ENCODE measurements around the gene TMC6. TPM values are rescaled to one million over a fixed set of nuclear protein-coding genes. Genes with fewer than 3 reads are reported as not detected.

Gene TMC6
- total and polyA plus RNA-seq, 4 donors: 7.7 to 61.9 (median 13.3) TPM

DNA sequence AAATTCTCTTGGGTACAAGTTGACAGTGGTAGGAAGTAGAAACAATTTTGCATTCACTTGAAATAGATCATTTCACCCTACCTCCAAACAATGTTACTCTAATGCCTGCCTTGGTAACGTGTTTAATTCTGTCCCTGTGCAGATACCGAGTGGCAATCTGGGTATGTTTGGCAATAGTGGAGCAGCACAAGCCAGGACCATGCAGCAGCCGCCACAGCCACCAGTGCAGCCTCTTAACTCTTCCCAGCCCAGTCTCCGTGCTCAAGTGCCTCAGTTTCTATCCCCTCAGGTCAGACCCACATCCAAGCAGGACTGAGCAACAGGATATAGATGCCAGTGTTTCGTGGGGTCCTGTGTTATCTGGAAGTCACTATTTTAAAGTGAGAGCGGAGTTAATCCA lies 49.3 kb downstream of the TMC6 start:
- H3K27ac ChIP-seq (ENCODE audit: low read depth in 1 of 2, low read length in 2 of 2): no peak overlapping the region

DNA sequence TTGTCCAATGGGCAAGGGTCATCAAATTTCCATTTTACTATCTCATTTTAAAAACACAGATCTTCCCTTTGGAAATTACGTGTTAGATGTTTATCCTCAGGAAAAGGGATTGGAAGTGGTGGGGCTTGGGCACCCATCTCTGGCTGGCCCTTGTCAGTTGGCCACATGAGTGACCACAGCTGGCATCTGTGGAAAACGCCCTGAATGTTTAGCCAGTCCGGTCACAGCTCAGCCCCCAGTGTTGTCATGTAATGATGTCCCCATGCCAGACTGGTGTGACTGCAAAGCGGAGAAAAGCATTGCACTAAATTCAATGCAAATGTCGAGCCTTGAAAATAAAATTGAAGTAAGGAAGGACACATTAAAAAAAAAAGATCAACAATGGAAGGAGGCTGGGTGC lies 53.0 kb downstream of the TMC6 start:
- no peak overlapping the region for H3K27ac ChIP-seq (ENCODE audit: low read depth in 1 of 2, low read length in 2 of 2)
- no peak overlapping the region for H3K9ac ChIP-seq (ENCODE audit: low read depth in 1 of 2, low read length in 2 of 2)
- peaks cover 13 to 78% (median 61%) of the 10 kb centered on the region in 4 donors for H3K36me3 ChIP-seq (ENCODE audit: control insufficient read depth in 4 of 4, insufficient read depth in 3 of 4, low read depth in 1 of 4, low read length in 3 of 4)
- H3K27me3 ChIP-seq (ENCODE audit: control insufficient read depth in 4 of 4, insufficient read depth in 4 of 4, low read length in 3 of 4): no peaks in the 10 kb centered on the region
- no peaks in the 10 kb centered on the region for H3K4me1 ChIP-seq (ENCODE audit: control insufficient read depth in 4 of 4, insufficient read depth in 4 of 4, low read length in 3 of 4)
- TF ChIP-seq RAD21 (IDR thresholded peaks at IDR 0.05): no peak
- no peak for TF ChIP-seq FOXA2 (IDR thresholded peaks at IDR 0.05)
- no peak for TF ChIP-seq HNF4A (conservative IDR thresholded peaks at IDR 0.05)
- TF ChIP-seq FOXA1 (IDR thresholded peaks at IDR 0.05): no peak
- no peak for TF ChIP-seq GABPA (IDR thresholded peaks at IDR 0.05 in 1 of 2, conservative IDR thresholded peaks at IDR 0.05 in 1 of 2)
- TF ChIP-seq TAF1 (conservative IDR thresholded peaks at IDR 0.05): no peak
- TF ChIP-seq, protein P1, sequence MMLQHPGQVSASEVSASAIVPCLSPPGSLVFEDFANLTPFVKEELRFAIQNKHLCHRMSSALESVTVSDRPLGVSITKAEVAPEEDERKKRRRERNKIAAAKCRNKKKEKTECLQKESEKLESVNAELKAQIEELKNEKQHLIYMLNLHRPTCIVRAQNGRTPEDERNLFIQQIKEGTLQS (IDR thresholded peaks at IDR 0.05): no peak
- TF ChIP-seq, protein P2, sequence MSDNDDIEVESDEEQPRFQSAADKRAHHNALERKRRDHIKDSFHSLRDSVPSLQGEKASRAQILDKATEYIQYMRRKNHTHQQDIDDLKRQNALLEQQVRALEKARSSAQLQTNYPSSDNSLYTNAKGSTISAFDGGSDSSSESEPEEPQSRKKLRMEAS (IDR thresholded peaks at IDR 0.05): no peak
- TF ChIP-seq, protein P3, sequence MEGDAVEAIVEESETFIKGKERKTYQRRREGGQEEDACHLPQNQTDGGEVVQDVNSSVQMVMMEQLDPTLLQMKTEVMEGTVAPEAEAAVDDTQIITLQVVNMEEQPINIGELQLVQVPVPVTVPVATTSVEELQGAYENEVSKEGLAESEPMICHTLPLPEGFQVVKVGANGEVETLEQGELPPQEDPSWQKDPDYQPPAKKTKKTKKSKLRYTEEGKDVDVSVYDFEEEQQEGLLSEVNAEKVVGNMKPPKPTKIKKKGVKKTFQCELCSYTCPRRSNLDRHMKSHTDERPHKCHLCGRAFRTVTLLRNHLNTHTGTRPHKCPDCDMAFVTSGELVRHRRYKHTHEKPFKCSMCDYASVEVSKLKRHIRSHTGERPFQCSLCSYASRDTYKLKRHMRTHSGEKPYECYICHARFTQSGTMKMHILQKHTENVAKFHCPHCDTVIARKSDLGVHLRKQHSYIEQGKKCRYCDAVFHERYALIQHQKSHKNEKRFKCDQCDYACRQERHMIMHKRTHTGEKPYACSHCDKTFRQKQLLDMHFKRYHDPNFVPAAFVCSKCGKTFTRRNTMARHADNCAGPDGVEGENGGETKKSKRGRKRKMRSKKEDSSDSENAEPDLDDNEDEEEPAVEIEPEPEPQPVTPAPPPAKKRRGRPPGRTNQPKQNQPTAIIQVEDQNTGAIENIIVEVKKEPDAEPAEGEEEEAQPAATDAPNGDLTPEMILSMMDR (IDR thresholded peaks at IDR 0.05; ENCODE audit: low read depth, low read length, missing input control): no peak
- TF ChIP-seq JUND (IDR thresholded peaks at IDR 0.05): no peak
- TF ChIP-seq HNF4G (IDR thresholded peaks at IDR 0.05): no peak
- WGBS: 91% methylated on average over 5 of the region's 5 CpGs
- no peak for DNase-seq (ENCODE audit: low spot score)
- H3K4me3 ChIP-seq (ENCODE audit: low read depth in 1 of 3, low read length in 3 of 3): no peak overlapping the region
- no peaks in the 10 kb centered on the region for H3K9me3 ChIP-seq (ENCODE audit: control insufficient read depth in 4 of 4, low read length in 3 of 4)

More for the DNA sequence above, 49.3 kb downstream of the TMC6 start:
- no peak for TF ChIP-seq HNF4G (IDR thresholded peaks at IDR 0.05)
- TF ChIP-seq, protein P1 (IDR thresholded peaks at IDR 0.05): no peak
- TF ChIP-seq YY1 (IDR thresholded peaks at IDR 0.05): no peak
- TF ChIP-seq RAD21 (IDR thresholded peaks at IDR 0.05): no peak
- no peak for TF ChIP-seq TAF1 (conservative IDR thresholded peaks at IDR 0.05)
- TF ChIP-seq, protein P3 (IDR thresholded peaks at IDR 0.05; ENCODE audit: low read depth, low read length, missing input control): no peak
- TF ChIP-seq FOXA1 (IDR thresholded peaks at IDR 0.05): no peak
- TF ChIP-seq, protein P4, sequence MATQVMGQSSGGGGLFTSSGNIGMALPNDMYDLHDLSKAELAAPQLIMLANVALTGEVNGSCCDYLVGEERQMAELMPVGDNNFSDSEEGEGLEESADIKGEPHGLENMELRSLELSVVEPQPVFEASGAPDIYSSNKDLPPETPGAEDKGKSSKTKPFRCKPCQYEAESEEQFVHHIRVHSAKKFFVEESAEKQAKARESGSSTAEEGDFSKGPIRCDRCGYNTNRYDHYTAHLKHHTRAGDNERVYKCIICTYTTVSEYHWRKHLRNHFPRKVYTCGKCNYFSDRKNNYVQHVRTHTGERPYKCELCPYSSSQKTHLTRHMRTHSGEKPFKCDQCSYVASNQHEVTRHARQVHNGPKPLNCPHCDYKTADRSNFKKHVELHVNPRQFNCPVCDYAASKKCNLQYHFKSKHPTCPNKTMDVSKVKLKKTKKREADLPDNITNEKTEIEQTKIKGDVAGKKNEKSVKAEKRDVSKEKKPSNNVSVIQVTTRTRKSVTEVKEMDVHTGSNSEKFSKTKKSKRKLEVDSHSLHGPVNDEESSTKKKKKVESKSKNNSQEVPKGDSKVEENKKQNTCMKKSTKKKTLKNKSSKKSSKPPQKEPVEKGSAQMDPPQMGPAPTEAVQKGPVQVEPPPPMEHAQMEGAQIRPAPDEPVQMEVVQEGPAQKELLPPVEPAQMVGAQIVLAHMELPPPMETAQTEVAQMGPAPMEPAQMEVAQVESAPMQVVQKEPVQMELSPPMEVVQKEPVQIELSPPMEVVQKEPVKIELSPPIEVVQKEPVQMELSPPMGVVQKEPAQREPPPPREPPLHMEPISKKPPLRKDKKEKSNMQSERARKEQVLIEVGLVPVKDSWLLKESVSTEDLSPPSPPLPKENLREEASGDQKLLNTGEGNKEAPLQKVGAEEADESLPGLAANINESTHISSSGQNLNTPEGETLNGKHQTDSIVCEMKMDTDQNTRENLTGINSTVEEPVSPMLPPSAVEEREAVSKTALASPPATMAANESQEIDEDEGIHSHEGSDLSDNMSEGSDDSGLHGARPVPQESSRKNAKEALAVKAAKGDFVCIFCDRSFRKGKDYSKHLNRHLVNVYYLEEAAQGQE (IDR thresholded peaks at IDR 0.05): no peak
- TF ChIP-seq GABPA (IDR thresholded peaks at IDR 0.05 in 1 of 2, conservative IDR thresholded peaks at IDR 0.05 in 1 of 2): no peak
- TF ChIP-seq NR2F2 (IDR thresholded peaks at IDR 0.05): no peak
- no peak for TF ChIP-seq HNF4A (conservative IDR thresholded peaks at IDR 0.05)
- H3K36me3 ChIP-seq (ENCODE audit: control insufficient read depth in 4 of 4, insufficient read depth in 3 of 4, low read depth in 1 of 4, low read length in 3 of 4): peaks cover 13 to 63% (median 39%) of the 10 kb centered on the region in 4 donors
- no peak for DNase-seq (ENCODE audit: low spot score)
- WGBS: 95% methylated on average over 6 of the region's 6 CpGs
- no peaks in the 10 kb centered on the region for H3K27me3 ChIP-seq (ENCODE audit: control insufficient read depth in 4 of 4, insufficient read depth in 4 of 4, low read length in 3 of 4)
- H3K4me1 ChIP-seq (ENCODE audit: control insufficient read depth in 4 of 4, insufficient read depth in 4 of 4, low read length in 3 of 4): no peaks in the 10 kb centered on the region
- H3K4me3 ChIP-seq (ENCODE audit: low read depth in 1 of 3, low read length in 3 of 3): no peak overlapping the region
- no peaks in the 10 kb centered on the region for H3K9me3 ChIP-seq (ENCODE audit: control insufficient read depth in 4 of 4, low read length in 3 of 4)
- no peak overlapping the region for H3K9ac ChIP-seq (ENCODE audit: low read depth in 1 of 2, low read length in 2 of 2)
